Esophagus mucosa (tissue), 1 donor: Measurements from ENCODE around the gene IRAK1. TPM values are rescaled to one million over a fixed set of nuclear protein-coding genes. Genes with fewer than 3 reads are reported as not detected.

ENCODE experiments used
- ATAC-seq: fragments of 200-7000 bp; cut with Tn5 transposase; one replicate; pipeline ENCODE4 v1.9.1; 2020
- total RNA-seq: library from RNA; stranded (reverse); gene quantifications from one replicate; pipeline ENCODE4 v1.2.4, GENCODE V29; 2023
- donor health status: DM: yes; HTN: yes; CAD: no.

Gene IRAK1
- total RNA-seq, 1 donor from 2014 or later = 97.8 TPM

DNA sequence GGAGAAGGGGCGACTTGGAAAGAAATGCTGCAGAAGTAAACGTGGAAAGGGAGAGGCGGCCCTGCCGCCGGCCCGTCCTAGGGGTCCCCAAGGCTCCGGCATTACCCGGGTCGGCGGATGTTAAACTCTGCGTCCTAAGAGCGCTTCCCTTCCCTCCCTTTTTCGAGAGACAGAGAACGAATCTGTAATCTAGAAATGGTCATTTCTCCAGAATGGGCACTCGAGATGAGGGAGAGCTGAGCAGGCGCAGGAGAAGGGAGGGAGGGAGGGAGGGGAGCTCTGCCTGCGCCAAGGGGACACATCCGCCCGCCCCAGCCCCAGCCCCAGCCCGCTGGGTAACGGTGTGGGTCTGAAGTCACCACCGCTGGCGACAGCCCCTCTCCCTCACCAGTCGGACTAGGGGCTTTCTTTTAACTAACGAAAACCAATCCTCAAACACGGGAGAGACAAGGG is 49.8 kb downstream of the IRAK1 start:
- no peak for ATAC-seq

DNA sequence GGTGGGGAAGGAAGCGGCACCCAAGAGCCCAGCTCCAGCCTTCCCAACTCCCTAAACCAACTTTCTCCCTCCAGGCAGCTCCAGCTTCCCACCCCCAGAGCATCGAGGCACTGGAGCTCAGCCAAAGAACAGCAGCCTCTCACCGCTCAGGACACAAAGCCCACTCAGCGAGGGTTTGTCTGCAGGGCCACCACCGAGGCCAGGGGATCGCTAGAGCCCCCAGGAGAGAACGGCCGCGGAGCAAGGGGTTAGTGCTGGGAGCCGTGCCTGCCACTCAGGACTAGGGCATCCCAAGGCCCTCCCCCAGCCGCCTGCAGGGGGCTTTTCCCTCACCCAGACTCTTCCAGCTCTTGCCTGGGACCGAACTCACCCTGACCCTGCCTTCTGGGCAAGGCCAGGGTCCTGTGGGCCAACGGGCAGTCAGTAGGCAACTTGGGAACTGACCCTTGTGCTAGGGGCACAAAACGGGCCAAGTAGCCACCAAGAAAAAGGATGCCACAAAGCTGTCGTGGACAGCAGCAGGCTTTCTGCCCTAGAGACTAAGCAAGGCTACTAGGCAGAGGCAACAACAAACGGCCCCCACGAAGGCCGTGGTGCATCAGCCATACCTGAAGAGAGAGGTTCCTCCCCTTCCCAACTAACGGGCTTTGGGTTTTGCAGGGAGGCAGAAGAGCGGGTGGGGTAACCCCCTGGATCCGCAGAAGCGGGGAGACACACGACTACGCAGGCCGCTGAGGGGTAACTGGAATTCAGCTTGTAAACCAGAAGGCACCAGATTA is 50.4 kb downstream of the IRAK1 start:
- ATAC-seq = no peak

DNA sequence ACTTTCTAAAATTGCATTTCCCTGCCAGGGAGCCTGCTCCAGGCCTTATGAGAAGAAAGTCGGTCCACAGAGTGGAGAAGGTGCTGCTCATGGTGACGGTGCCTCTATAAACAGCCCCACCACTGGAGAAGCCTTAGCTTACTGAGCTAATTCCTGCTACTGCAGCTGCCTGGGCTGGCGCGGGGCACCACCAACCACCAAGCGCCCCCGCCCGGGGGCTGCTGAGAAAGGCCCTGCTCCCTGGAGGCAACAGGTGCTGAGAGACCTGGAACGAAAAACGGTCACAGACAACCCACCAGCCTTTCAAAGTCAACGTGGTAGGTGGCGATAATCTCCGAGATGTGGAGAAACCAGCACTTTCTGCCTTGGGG is 51.0 kb downstream of the IRAK1 start:
- no peak for ATAC-seq

DNA sequence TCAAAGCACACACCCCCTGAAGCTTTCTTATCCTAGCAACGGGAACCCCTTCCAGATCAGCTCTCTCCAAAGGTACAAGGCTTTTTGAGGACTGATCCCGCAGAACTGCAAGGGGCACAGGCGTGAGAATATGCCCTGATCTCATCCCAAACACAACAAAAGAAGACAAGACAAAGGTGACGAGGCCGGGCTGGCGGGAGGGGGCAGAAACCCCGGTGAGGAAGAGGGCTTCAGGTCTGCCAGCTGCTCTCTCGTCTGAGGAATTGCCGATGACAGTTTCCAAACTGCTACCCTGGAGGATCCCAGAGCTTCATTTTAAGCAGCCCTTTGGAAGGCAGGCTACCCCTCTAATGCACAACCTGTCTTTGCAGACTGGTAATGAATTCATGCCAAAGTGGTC is 51.4 kb downstream of the IRAK1 start:
- ATAC-seq = no peak

DNA sequence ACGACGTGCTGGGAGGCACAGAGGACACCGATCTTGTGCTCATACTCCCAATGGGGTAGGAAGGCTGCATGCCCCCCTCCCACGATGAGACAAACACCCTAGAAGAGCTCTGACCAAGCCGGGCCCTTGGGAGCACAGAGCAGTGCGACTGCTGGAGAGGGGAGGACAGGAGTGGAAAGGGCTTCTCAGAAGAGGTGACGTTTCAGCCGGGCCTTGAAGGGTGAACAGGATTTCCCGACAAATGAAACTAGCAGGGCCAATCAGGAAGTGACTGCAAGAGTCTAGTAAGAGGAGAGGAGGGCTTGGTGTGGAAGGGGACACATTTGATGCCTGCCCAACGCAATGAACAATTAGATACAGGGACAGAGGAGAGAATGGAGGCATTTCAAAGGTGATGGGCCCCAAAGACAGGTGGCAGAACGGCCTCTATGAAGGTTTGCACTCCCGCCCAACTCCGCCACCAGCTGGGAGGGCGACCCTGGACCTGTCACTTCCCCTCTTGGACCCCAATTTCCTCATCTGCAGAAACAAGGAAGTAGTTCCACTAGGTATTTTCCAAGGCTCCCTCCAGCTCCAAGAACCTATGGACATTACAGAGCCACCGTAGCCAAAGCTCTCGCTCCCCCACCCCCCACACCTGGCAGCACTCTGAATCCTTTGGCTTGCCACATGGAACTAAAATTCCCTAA is 52.0 kb downstream of the IRAK1 start:
- no peak for ATAC-seq

DNA sequence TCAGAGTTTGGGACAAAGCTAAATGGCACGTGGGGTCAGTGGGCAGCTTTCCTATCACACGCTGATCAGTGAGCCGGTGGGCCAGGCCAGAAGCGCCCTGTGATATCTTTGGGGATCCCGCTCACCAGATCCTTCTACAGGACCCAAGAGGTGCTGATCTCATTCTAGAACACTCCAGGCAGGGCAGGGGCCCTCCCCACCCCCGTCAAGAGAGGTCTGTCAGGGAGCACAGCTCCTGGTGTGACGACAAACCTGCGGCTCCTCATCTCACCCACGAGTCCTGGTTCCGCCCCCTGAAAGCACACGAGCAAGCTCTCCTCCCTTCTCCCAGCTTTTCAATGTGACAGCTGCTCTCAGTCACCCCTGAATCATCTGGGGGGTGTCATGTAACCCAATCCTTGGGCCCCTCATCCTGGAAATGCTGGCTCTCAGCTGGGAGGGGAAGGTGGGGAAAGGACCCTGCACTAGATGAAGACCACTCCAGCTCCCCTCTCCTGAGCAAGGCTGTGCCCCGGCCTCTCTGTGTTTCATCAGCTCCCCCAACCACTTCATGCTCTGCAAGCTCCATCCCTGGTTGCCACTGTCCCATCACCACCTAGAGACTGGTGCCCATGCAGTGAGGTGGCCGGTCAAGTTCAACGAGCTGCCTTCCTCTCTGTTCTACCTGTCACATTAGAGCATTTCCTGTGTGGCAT is 52.7 kb downstream of the IRAK1 start:
- no peak for ATAC-seq

DNA sequence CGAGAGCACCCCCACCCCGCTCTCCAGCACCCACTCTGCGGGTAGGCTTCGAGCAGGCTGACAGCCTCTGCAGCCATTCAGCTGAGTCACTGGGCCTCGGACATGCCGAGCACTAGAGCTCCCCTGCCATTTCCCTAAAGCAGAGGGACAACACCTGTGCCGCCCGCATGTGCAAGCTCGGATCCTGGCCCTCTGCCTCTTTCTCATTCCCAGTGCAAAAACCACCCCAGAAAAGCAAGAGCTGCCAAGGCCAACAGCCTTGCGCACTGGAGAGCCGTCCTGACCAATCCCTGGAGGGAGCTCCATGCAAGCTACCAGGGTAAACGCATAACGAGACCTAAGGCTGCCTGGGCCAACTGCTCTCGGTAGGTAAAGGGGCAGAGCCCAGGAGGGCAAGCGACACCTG is 53.4 kb downstream of the IRAK1 start:
- ATAC-seq = no peak

DNA sequence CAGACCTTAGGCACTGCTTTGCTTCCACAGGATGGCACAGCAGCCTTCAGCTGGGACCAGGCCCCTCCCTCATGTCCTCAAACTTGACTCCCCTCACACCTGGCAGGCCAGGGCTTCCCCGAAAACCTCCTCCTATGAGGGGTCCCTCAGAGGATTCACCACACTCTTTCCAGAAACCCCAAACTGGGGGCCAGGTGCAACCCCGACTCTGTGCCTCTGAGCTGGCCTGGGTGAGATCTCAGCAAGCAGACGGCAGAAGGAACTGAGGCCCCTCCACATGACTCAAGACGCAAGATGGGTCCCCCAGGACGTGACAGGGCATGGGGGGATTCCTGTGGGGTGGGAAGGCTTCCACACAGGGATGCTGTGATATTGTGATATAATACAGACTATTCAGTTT is 54.3 kb downstream of the IRAK1 start:
- no peak for ATAC-seq

DNA sequence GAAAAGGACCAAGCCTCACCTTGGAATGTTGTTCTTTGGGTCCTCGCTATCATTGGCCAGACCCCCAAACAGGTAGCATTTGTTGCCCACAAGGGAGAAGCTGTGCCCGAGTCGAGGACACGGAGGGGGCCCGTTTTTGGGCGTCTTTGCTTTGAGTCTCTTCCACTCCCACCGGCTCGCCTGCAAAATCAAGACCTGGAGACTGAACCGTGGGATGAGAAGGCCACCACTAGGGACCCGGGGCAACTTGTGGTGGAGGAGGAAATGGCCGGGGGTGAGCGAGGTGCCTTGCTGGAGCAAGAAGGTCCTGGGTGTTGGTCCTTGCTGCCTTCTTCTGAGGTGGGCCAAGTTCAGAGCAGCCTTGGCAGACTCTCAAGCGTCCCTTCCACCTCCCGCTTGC is 55.6 kb downstream of the IRAK1 start:
- ATAC-seq = no peak

DNA sequence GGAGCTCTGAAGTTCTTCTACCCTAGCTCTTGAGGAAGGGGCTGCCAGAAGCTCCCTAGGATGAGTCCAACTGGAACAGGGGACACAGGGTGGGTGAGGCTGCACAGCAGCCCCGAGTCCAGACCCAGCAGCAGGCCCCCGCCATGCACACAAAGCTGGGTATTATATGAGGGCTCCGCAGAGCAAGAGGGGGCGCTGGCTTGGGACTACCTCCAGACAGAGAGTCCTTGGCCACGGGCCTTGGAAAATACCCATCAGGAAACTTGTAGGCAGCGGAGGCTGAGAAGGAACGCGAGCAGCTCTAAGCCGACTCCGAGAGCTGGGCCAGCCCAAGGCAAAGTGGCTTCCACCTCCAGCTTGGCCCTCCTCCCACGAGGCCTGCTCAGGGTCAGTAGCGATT is 56.2 kb downstream of the IRAK1 start:
- no peak for ATAC-seq

DNA sequence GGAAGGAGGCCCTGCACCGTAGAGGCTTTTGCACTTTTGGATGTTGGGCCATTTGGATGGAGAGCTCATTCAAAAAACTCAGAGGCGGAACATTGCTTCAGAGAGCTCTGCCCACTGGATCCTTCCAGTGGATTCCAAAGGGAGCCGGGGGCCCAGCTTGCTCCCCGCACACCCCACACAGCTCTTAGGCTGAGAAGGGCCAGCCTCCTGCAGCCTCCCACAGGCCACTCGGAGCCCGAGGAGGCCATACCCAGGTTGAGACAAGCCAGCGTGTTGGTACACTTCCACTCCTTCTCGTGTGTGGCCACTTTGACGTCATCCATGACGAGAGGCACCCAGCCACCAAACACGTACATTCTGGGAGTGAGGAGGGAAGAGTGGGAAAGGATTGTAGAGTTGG is 58.4 kb downstream of the IRAK1 start:
- ATAC-seq = no peak

DNA sequence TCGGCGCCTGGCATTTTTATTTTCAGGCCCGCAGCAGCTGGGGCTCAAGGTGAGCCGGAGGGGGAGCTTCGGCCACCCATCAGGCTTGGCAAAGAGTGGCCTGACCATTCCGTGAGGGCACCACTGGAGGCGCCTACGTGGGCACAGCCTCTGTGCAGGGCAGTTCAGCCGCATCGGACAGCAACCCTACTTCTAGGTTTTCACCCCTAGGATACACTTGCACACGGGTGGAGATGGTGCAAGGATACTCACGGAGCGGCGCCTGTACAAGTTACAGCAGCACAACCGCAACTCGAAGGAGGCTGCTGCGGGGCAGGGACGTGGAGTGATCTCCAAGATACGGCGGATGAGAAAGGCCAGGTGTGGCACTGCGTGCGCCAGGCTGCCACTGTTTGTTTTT is 58.9 kb downstream of the IRAK1 start:
- no peak for ATAC-seq

Other genes starting within 250 kb of the IRAK1 start
- gene SRPK3, start 238.9 kb downstream of the IRAK1 start, total RNA-seq = 0.12 TPM
- 32.6 TPM for gene IDH3G, start 225.5 kb downstream of the IRAK1 start, total RNA-seq
- gene SSR4, start 225.2 kb downstream of the IRAK1 start, total RNA-seq = 168 TPM
- gene PDZD4, start 189.4 kb downstream of the IRAK1 start, total RNA-seq = 0.68 TPM
- 0.80 TPM for gene L1CAM, start 133.7 kb downstream of the IRAK1 start, total RNA-seq
- 0.20 TPM for gene AVPR2, start 115.2 kb downstream of the IRAK1 start, total RNA-seq
- 7.5 TPM for gene ARHGAP4, start 93.6 kb downstream of the IRAK1 start, total RNA-seq
- gene NAA10, start 84.9 kb downstream of the IRAK1 start, total RNA-seq = 73.6 TPM
- 0.52 TPM for gene RENBP, start 75.3 kb downstream of the IRAK1 start, total RNA-seq
- gene HCFC1, start 48.1 kb downstream of the IRAK1 start, total RNA-seq = 33.0 TPM
- gene TMEM187, start 47.1 kb downstream of the IRAK1 start, total RNA-seq = 5.1 TPM
- 25.1 TPM for gene MECP2, start 77.8 kb upstream of the IRAK1 start, total RNA-seq
- not detected for gene OPN1LW, start 124.3 kb upstream of the IRAK1 start, total RNA-seq
- gene OPN1MW, start 162.7 kb upstream of the IRAK1 start, total RNA-seq = not detected
- gene OPN1MW2, start 199.9 kb upstream of the IRAK1 start, total RNA-seq = not detected
- not detected for gene OPN1MW3, start 237.7 kb upstream of the IRAK1 start, total RNA-seq